DMS 273 (cell line): ENCODE results near the gene GADD45GIP1.

Experiments used
- DNase-seq: peaks from one replicate; lab custom pipeline; 2025; ENCODE audit not compliant: unreplicated experiment; lab: John Stamatoyannopoulos, UW

Gene GADD45GIP1

DNA sequence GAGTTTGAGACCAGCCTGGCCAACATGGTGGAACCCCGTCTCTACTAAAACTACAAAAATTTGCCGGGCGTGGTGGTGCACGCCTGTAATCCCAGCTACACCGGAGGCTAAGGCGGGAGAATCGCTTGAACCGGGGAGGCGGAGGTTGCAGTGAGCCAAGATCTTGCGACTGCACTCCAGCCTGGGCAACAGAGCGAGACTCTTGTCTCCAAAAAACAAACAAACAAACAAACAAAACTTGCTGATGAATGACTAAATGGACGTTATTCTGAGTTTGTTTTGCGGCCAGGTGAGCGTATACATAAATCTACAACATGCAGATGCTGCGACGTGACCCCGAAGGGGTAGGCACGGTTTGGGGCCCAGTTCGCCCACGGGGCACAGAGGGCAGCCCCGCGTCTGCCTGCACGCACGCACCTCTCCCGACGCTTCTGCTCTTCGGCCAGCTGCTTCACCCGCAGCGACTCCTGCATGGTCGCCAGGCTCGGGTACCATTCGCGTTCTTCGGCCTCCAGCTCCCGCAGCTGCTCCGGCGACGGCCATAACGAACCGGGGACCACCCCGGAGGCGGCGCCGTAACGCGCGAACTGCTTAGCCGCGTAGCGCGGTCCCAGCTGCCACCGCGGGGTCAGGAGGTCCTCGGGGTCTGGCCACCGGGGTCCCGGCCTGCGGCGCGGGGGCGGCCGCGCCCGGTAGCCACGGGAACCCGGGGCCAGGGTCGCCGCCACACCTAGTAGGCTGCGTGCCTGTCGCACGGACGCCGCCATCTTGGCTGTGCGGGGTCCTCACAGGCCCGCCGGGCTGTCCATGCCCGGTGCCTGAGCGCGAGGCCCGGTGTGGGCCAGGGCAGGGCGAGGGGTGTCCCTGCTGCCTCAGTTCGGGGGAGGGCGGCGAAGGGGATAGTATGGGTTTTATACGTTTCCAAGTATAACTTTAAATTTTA lies at the start of gene GADD45GIP1:
TSS of gene GADD45GIP1 (minus strand) at position 778 of the 943 bp plus-strand sequence. CDS start at position 767, 11 bp downstream.
- DNase-seq = peak; percentile 94

DNA sequence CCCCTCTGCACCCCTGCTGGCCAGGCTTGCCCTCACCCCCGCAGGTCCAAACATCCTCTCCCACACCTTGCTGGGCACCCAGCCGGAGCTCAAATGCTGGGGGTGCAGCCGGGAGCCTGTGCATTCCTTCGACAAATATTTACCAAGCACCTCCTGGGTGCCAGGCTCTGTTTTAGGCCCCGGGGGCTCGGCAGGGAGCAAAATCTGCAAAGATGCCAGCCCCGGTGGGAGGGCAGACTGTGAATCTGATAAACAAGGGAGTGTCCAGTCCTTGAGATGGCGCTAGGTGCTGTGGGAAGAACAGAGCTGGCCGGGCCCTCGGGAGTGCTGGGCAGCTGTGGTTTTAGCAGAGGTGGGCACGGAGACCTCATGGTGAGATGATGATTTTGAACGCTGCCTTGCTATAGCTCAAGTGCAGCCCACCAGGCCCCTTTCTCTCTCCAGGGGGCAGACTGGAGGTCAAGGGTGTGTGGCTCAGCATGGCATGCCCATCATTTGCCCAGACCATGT lies 48.9 kb upstream of the GADD45GIP1 start:
- no peak for DNase-seq

DNA sequence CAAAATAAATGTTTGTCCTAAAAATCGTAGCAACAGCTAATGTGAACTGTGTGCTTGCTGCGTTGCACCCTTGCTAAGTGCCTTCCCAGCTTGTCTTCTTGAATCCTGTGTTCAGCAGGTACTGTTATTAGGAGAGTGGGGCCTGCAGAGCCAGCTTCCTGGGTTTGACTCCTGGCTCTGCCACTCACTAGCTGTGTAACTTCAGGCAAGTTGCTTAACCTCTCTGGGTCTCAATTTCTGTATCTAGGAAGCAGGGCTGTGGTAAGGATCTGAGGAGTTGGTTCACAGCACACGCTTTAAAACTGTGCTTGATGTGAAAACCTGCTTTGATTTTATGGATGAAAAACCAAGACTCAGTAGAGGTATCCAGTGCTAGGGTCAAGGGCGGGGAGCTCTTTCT lies 48.2 kb upstream of the GADD45GIP1 start:
- DNase-seq = no peak

- DNase-seq = no peak
Observed at GRCh38 chr19:13004273-13004672, 47.2 kb upstream of the GADD45GIP1 start.

DNA sequence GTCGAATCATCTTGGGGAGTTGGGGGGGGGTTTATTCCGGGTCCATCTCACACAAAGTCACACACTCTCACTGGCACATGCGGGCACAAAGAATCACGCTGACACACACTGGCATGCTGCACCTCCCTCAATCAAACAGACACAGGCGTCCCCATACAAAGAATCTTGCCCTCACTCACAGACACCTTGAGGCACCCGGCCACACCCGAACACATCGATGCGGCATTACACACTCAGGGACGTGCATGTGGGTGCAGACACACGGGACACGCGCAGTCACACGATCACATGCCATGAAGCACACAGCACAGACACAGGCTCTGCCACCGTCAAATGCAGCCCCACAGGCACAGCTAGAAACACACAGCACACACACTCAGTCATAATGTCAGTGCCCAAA lies 46.1 kb upstream of the GADD45GIP1 start:
- DNase-seq = no peak

DNA sequence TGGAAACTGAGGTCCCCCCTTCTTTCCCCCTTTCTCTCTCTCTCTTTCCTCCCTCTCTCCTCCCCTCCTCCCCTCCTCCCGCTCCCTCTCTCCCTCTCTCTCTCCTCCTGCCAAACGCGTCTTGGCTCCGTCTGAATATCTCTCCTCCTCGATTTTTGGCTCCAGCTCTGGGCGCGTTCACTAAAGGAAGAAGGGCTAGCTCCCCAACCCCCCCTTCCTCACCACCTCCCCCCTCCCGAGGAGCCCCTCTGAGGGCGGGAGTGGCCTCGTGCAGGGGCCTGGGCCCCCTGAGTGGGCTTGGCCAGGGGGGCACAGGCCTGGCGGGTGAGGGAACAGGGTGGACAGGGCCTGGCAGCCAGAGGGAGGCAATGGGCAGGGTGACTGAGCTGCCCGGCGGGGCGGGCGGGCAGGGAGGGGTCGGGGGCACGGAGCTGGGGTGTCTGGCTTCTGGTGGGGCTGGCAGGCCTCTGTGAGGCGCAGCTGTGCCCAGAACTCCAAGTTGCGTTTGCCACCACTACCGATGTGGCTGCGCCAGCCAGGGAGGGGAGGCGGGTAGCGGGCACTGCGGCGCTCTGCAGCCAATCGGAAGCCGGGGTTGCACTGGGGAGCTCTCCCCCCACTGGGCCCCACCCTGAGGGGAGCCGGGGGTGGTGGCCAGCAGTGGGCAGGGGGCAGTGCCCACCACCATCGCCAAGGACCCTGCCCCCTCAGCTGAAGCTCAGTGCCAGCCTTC lies 45.3 kb upstream of the GADD45GIP1 start:
- peak; percentile 41 for DNase-seq

- DNase-seq = no peak
Observed at GRCh38 chr19:13001502-13002165, 44.6 kb upstream of the GADD45GIP1 start.

DNA sequence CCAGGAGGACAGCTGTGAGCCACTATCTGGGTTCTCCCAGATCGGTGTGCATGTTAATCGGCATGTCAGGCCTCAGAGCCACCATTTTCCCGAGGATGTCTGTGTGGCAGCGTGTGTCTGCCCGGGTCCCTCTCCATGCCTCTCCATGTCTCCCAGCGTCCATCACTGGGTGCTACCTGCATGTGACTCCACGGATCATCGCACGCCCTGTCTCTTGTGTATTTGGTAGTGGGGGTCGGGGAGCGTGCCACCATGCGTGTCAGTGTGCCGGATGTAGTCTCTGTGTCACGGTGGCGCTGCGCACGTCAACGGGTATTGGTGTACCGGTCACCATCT lies 44.1 kb upstream of the GADD45GIP1 start:
- no peak for DNase-seq

DNA sequence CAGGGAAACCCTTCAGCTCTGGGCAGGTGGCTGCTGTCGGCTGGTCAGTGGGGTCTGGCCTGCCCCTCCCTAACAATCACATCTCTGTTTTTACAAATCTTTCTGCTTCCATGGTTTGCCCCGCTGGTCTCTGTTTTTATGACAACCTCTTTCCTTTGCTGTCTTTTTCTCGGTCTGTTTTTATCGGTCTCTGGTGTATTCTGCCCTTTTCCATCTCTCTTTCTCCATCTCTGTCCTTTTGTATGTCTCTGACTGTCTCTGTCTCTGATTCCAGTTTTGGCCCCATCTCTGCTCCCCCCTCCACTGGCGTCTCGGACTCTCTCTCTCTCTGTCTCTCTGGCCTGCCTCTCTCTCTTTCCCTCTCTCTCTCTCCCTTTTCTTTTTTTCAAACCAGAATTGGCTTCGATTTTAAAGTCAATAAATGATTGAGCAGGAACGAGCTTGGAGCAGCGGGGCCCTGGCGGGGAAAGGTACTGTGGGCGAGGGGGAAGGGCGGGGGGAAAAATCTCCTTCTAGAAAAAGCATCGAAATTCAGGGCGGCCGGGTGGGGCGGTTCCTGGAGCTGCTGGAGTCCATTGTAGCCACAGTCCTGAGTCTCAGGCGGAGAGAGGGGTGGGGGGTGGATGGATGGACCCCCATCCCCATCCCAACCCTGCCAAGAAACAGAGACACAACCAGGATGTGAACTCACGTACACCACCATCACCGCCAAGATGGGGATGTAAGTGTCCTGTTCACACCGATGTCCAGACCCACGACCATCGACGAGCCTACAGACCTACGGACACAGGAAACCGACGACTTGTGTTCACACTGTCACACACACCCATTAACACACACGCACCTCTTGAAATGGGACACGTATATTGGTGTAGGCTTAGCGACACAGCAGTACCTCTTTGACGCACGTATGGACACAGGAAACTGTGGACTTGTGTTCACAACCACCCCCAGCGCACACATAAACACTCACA lies 41.2 kb upstream of the GADD45GIP1 start:
- no peak for DNase-seq

DNA sequence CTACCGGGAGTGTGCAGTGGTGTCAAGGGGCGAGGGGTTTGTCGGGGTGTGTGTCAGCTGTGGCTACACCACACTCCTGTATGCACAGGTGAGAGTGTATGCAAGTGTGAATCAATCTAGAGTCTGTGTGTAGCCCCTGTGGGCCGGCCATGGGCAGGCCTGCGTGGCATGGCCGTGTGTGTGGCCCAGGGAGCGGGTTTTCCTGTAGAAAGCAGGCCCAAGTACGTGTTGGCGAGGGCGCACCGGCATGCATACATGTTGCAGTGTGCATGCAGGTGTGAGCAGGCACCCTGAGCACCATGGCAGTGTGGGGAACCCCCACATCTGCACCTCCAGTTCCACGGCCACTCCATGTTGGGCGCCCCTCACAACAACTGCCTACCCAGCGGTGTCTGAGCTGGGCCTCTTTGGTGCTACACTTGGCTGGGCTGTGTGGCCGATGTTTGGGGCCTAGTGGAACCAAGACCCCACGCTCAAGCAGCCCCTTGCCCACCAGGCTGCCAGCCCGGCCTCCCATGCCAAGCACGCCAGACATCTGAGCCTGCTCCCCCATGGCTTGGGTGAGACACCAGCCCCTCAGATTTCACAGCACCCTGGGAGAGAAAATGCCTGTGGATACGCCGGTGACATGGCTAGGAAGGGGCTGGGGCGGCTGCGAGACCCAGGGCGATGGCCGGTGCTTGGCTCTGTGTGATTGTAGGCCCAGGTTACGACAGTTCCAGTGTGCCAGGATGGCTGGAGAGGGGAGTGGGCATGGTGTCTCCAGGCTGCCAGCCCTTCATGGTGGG lies 40.4 kb upstream of the GADD45GIP1 start:
- DNase-seq = no peak

DNA sequence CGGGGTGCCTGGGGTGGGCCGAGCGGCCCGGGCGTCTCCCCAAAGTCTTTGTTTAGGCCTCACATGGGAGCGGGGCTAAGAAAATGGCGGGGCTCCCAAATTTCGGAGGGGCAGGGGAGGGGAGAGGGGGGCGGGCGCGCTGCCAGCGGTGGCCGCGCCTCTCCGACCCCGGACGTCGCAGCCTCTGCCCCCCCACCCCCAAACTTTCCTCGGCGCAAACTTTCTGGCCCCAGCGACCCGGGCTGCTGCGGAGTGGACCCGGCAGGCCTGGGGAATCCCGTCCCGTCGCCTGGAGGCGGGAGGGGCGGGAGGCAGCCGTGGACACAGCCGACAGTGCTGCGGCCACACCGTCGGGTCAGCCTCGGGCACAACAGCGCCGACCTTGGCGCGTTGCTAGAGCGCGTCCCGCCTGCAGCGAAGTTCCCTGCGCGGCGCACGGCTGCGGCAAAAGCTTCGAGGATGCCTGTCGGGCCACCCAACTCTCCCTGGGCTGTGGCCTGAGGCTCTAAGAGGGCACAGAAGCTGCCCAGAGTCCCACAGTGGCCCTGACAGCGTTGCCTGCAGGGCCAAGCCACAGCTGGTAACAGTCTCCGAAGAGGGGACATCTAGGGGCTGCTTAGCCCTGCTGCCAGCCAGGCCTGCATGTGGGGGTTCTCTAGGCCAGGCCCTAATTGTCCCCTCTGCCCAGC lies 39.5 kb upstream of the GADD45GIP1 start:
- DNase-seq = peak; percentile 65

- peak; percentile 69 for DNase-seq
Observed at GRCh38 chr19:12995596-12996405, 38.8 kb upstream of the GADD45GIP1 start.

GRCh38 chr19:12994701-12995595 lies 37.9 kb upstream of the GADD45GIP1 start, which contains the start of gene NFIX:
Gene NFIX (plus strand): TSS chr19:12995475. CDS start chr19:12995838, 363 bp downstream.
- DNase-seq = peak; percentile 70

- no peak for DNase-seq
Observed at GRCh38 chr19:12993562-12993961, 36.5 kb upstream of the GADD45GIP1 start.

- no peak for DNase-seq
Observed at GRCh38 chr19:12992729-12993128, 35.7 kb upstream of the GADD45GIP1 start.

- DNase-seq = no peak
Observed at GRCh38 chr19:12991296-12991695, 34.3 kb upstream of the GADD45GIP1 start.

DNA sequence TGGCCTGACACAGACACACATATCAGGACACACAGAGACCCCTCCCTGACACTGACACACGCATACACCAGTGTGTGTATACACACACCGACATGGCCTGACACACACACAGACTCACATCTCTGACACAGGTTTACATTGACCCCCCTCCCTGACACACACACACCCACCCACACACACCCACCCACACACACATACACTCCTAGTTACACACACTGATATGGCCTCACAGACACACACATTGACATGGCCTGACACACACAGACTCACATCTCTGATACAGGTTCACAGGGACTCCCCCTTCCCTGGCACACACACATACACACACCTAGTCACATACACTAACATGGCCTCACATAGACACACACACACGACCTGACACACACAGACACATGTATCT lies 33.8 kb upstream of the GADD45GIP1 start:
- DNase-seq = no peak
